Endothelial cell (in vitro differentiated cells): ENCODE results near the gene DISP3. TPM values are rescaled to one million over a fixed set of nuclear protein-coding genes. Genes with fewer than 3 reads are reported as not detected.

Experiments used
- DNase-seq: peaks from one replicate; pipeline ENCODE4 v3.0.0; 2021; ENCODE audit warnings: low spot score
- H3K27ac Mint-ChIP-seq: one replicate; pipeline ENCODE4 v1.8.0; 2021; ENCODE audit warnings: mixed read lengths, inconsistent platforms; ENCODE audit not compliant: unreplicated experiment
- H3K27me3 Mint-ChIP-seq: one replicate; pipeline ENCODE4 v1.8.0; 2021; ENCODE audit warnings: mild to moderate bottlenecking, moderate library complexity, mixed read lengths, inconsistent platforms; ENCODE audit not compliant: unreplicated experiment
- H3K36me3 Mint-ChIP-seq: one replicate; pipeline ENCODE4 v1.8.0; 2021; ENCODE audit warnings: mild to moderate bottlenecking, low read depth, mixed read lengths, inconsistent platforms; ENCODE audit not compliant: unreplicated experiment
- H3K4me1 Mint-ChIP-seq: one replicate; pipeline ENCODE4 v1.8.0; 2021; ENCODE audit warnings: mild to moderate bottlenecking, mixed read lengths, inconsistent platforms; ENCODE audit not compliant: unreplicated experiment
- H3K4me3 Mint-ChIP-seq: one replicate; pipeline ENCODE4 v1.8.0; 2021; ENCODE audit warnings: mild to moderate bottlenecking, mixed read lengths, inconsistent platforms; ENCODE audit not compliant: unreplicated experiment
- H3K9me3 Mint-ChIP-seq: one replicate; pipeline ENCODE4 v1.8.0; 2021; ENCODE audit warnings: mixed read lengths, inconsistent platforms; ENCODE audit not compliant: unreplicated experiment
- total RNA-seq: library from RNA; stranded (reverse); fragmentation: NEBNext Ultra II Directional; extraction: Animal tissue kit (Norgen Biotek cat#: 25700); gene quantifications from one replicate; pipeline ENCODE4 v1.2.1, GENCODE V29; 2021; ENCODE audit not compliant: unreplicated experiment
- TF ChIP-seq, protein P1 (sequence below): fragments of 200-600 bp; sonication (generic); IDR thresholded peaks from one replicate; pipeline ENCODE4 v1.5.0; 2021; ENCODE audit warnings: antibody characterized with exemption; ENCODE audit not compliant: unreplicated experiment

DISP3 gene
- total RNA-seq, 1 donor from 2014 or later: 1.6 TPM

DNA sequence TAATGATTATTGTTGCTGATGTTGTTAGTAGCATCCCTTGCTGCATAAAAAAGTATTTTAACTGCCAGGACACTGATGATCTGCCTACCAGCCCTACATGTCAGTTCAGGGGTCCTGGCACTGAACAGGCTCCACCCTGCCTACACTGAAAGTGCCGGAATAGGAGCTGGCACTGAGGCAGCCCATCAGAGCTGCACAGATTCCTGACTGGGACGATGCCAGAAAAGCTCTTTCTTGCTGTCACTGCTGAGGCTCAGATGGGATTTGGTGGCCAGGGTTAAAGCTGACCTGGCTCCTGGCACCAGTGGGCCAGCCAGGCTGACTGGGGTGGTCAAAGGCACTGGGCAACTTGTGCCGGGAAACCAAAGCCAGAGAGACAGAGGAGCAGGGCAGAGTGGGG is 6.2 kb upstream of the DISP3 start:
- H3K36me3 Mint-ChIP-seq: no peaks in the 10 kb centered on the region
- H3K4me3 Mint-ChIP-seq: no peak overlapping the region
- no peak for DNase-seq
- H3K27me3 Mint-ChIP-seq: peaks cover 2% of the 10 kb centered on the region
- no peaks in the 10 kb centered on the region for H3K9me3 Mint-ChIP-seq
- TF ChIP-seq, protein P1, sequence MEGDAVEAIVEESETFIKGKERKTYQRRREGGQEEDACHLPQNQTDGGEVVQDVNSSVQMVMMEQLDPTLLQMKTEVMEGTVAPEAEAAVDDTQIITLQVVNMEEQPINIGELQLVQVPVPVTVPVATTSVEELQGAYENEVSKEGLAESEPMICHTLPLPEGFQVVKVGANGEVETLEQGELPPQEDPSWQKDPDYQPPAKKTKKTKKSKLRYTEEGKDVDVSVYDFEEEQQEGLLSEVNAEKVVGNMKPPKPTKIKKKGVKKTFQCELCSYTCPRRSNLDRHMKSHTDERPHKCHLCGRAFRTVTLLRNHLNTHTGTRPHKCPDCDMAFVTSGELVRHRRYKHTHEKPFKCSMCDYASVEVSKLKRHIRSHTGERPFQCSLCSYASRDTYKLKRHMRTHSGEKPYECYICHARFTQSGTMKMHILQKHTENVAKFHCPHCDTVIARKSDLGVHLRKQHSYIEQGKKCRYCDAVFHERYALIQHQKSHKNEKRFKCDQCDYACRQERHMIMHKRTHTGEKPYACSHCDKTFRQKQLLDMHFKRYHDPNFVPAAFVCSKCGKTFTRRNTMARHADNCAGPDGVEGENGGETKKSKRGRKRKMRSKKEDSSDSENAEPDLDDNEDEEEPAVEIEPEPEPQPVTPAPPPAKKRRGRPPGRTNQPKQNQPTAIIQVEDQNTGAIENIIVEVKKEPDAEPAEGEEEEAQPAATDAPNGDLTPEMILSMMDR: no peak
- no peaks in the 10 kb centered on the region for H3K4me1 Mint-ChIP-seq
- no peak overlapping the region for H3K27ac Mint-ChIP-seq

DNA sequence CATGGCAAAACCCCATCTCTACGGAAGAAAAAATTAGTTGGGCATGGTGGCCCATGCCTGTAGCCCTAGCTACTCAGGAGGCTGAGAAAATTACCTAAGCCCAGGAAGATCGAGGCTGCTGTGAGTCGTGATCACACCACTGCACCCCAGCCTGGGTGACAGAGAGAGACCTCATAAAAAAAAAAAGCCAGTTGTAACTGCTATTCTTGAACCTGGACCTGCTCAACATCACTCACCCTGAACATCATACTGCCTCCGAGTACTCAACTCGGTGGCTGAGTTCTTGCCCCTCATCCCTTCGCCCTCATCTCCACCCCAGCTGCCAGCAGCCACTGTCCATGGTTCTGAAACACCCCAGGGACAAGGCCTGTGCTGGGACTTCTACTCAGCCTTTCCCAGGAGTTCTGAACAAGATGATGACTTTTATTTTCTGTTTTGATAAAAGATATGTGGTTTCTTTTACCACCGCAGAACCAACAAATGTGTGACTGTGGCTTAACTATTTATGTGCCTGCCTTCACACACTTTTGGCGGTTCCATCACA is 5.4 kb upstream of the DISP3 start:
- no peaks in the 10 kb centered on the region for H3K4me1 Mint-ChIP-seq
- no peak overlapping the region for H3K4me3 Mint-ChIP-seq
- peaks cover 2% of the 10 kb centered on the region for H3K27me3 Mint-ChIP-seq
- H3K27ac Mint-ChIP-seq: no peak overlapping the region
- H3K36me3 Mint-ChIP-seq: no peaks in the 10 kb centered on the region
- H3K9me3 Mint-ChIP-seq: no peaks in the 10 kb centered on the region
- TF ChIP-seq, protein P1: no peak
- peak; percentile 66 for DNase-seq

DNA sequence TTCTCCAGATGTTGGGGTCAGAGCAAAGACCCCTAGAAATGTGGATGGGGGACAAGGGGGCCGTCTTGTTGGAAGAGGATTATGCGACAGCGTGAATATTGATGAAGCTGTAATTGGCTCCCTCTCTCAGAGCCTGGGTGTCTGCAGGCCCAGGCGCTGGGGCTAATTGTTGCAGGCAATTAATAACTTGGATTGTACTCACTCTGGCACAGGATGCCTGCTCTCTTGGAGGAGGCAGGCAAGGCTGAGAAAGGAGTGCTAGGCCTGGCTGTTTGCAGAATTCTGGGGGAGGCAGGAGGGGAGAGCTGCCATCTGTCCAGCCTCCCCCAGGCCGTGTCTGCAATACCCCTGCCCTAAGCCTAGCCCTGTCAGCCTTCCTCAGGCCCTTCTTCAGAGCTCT is 4.1 kb upstream of the DISP3 start:
- no peak for DNase-seq
- Mint-ChIP-seq H3K36me3 (no peaks in the 10 kb centered on the region), H3K4me3 (no peak overlapping the region), H3K27me3 (peaks cover 3% of the 10 kb centered on the region), H3K4me1 (no peaks in the 10 kb centered on the region), H3K27ac (no peak overlapping the region), H3K9me3 (no peaks in the 10 kb centered on the region)
- TF ChIP-seq, protein P1: no peak

DNA sequence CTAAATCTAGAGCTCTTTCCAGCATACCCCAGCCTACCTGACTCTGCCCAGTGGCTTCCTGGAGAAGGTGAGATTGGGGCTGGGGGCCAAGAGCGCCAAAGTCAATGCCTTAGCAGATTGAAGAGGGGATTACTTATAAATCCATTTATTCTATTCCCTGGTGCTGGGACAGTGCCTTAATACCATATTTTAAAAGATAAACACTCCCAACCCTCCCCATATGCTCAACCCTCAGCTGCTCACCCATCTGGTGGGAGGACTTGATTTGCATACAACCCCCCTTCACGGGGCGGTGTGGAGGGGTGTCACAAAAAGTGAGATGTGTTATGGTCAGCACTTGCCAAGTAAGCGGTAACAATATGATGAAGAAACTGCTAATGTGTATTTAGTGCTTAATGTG is 3.2 kb upstream of the DISP3 start:
- Mint-ChIP-seq H3K9me3 (no peaks in the 10 kb centered on the region), H3K36me3 (no peaks in the 10 kb centered on the region), H3K27me3 (peaks cover 11% of the 10 kb centered on the region), H3K27ac (no peak overlapping the region), H3K4me3 (no peak overlapping the region), H3K4me1 (peaks cover 6% of the 10 kb centered on the region)
- no peak for DNase-seq
- TF ChIP-seq, protein P1: no peak

DNA sequence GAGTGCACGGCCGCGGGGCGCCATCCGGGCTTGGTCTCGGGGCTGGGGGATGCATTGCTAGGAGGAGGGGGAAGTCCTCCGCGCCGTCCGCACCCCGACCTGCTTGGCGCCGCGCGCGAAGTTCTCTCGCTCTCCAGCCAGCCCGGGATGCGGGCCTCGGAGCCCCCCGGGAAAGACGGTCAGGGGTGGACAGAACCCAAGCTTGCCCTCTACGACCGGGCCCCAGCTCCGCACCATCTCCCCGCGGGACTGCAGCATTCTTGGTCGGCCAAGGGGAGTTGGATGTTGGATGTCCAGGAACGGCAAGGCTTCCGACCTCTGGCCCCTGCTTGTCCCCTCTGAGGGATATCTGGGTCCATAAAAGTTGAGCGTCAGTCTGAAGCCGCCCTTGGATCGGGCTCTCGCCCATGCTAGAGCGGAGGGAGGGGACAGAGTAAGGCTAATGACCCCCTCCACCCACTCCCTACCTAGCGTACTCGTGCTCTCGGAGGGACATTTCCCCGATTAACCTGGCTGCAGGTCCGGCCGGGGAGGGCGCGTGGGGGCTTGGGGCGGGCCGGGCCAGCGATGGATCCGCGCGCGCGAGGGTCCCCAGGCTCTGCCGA is 522 bp downstream of the DISP3 start:
- H3K4me3 Mint-ChIP-seq: peak overlapping the region; percentile 77
- TF ChIP-seq, protein P1: no peak
- peaks cover 15% of the 10 kb centered on the region for H3K27me3 Mint-ChIP-seq
- no peak for DNase-seq
- H3K36me3 Mint-ChIP-seq: no peaks in the 10 kb centered on the region
- H3K27ac Mint-ChIP-seq: no peak overlapping the region
- no peaks in the 10 kb centered on the region for H3K9me3 Mint-ChIP-seq
- peaks cover 6% of the 10 kb centered on the region for H3K4me1 Mint-ChIP-seq
